Upper lobe of left lung (tissue), 6 donors: ENCODE results near the gene ANKRD13D. TPM values are rescaled to one million over a fixed set of nuclear protein-coding genes. Genes with fewer than 3 reads are reported as not detected.

Source experiments
- ATAC-seq, 2 donors: fragments of 200-7000 bp; cut with Tn5 transposase; one replicate each; pipeline ENCODE4 v1.9.1; 2022; ENCODE audit warnings: mild to moderate bottlenecking in 2 of 2, moderate library complexity in 2 of 2; ENCODE audit not compliant: low FRiP score in 2 of 2
- DNase-seq, 2 donors: peaks; one replicate each; pipeline ENCODE4 v3.0.0-alpha.2; 2019 to 2020
- H3K27ac ChIP-seq, 4 donors: fragments of 200-600 bp; sonication (generic); one replicate each; pipeline ENCODE4 v1.5.1; 2016 to 2019
- H3K27me3 ChIP-seq, 4 donors: fragments of 200-600 bp; sonication (generic); one replicate each; pipeline ENCODE4 v1.5.1; 2017 to 2019
- H3K36me3 ChIP-seq, 4 donors: fragments of 200-600 bp; sonication (generic); one replicate each; pipeline ENCODE4 v1.5.1; 2016 to 2019
- H3K4me1 ChIP-seq, 4 donors: fragments of 200-600 bp; sonication (generic); one replicate each; pipeline ENCODE4 v1.5.1; 2018 to 2019
- H3K4me3 ChIP-seq, 4 donors: fragments of 200-600 bp; sonication (generic); one replicate each; pipeline ENCODE4 v1.5.1; 2017 to 2019; ENCODE audit warnings: mild to moderate bottlenecking in 2 of 4, moderate library complexity in 1 of 4
- H3K9me3 ChIP-seq, 4 donors: fragments of 200-600 bp; sonication (generic); one replicate each; pipeline ENCODE4 v1.5.1; 2018 to 2019
- EP300 ChIP-seq, 4 donors: sonication (generic); formaldehyde crosslinking; IDR thresholded peaks; one replicate each; pipeline ENCODE4 v1.5.1; 2017; ENCODE audit warnings: antibody characterized with exemption in 4 of 4, control low read depth in 2 of 4
- POLR2A ChIP-seq, 4 donors: fragments of 450-650 bp; IDR thresholded peaks; one replicate each; pipeline ENCODE4 v1.5.1; 2016 to 2017; ENCODE audit warnings: antibody characterized with exemption in 4 of 4, mild to moderate bottlenecking in 2 of 4
- POLR2AphosphoS5 ChIP-seq, 2 donors: sonication (generic); formaldehyde crosslinking; IDR thresholded peaks; one replicate each; pipeline ENCODE4 v1.5.1; 2017; ENCODE audit warnings: antibody characterized with exemption in 2 of 2
- WGBS, 2 donors: methylation state at CpG; one replicate each; pipeline ENCODE4 v1.1.5; 2017 to 2018; 5-methylcytosine and 5-hydroxymethylcytosine counted together
- total RNA-seq, 6 donors: library from RNA; depleted of rRNA in 4 of 6; stranded (reverse); fragments of >200 nt in 4 of 6; gene quantifications; one replicate each; pipeline versions ENCODE4 v1.1.0 to v1.2.1, GENCODE V29; 2016 to 2021
- TF ChIP-seq, protein P1 (sequence below), 6 experiments: fragments of 450-650 bp in 4 of 6; fragments of 200-600 bp in 2 of 6; sonication (generic) in 2 of 6; IDR thresholded peaks; one replicate each; pipeline ENCODE4 v1.5.1; 2016 to 2019; ENCODE audit warnings: antibody characterized with exemption in 6 of 6
- donor health status: DM: no; HTN: no; CAD: no; lungs with moderate emphysema.
- donor health status: DM: no; HTN: yes; CAD: no; lungs with severe emphysema.

The ANKRD13D gene
- total RNA-seq, 6 donors from 2014 or later: 47.4 to 221 (median 78.3) TPM

DNA sequence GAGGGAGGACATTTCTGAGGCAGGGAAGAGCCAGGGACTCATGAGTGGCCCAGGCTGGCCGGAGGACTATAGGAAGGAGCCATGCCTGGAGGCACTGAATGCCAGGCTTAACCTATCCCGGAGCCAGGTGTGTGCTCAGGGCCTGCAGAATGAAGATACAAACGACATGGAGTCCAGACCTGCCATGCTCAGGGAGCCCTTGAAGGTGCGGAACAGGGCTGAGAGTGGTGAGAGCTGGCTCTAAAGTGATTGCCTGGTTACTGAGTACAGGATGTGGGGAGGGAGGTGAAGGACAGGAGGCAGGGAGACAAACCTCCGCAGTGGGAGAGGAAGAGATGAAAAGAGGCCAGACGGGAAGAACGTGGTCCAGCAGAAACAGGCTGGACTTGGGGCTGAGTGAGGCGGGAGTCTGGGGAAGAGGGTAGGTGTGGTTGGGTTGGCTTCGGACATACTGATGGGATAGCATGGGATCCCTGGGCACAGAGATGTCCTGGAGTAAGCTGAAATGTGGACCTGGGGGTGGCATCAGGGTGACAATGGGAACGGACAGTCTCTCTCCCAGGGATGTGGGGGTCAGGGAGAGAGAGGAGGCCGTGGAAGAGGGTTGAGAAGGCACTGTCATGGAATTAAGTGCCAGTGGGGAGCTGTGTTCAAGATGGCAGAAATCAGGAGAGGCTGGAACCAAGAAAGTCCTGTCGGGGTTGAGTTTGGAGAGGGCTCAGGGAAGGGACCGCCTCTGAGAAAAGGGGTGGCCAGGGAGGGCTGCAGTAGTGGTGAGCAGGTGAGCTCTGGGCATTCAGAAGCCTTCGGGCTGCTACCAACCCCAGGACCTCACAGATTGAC lies 1.5 kb upstream of the ANKRD13D start:
- Histone ChIP-seq H3K9me3 (no peaks in the 10 kb centered on the region), H3K27me3 (no peaks in the 10 kb centered on the region), H3K4me1 (peaks cover 38 to 67% (median 56%) of the 10 kb centered on the region in 4 donors), H3K36me3 (peaks cover 27 to 69% (median 56%) of the 10 kb centered on the region in 4 donors), H3K4me3 (peak overlapping the region in 3 of 4 donors; percentile 91 to 98 (median 97)), H3K27ac (peak overlapping the region; percentile 92 to 99 (median 97))
- ATAC-seq (no peak), DNase-seq (no peak)
- TF ChIP-seq, protein P1, sequence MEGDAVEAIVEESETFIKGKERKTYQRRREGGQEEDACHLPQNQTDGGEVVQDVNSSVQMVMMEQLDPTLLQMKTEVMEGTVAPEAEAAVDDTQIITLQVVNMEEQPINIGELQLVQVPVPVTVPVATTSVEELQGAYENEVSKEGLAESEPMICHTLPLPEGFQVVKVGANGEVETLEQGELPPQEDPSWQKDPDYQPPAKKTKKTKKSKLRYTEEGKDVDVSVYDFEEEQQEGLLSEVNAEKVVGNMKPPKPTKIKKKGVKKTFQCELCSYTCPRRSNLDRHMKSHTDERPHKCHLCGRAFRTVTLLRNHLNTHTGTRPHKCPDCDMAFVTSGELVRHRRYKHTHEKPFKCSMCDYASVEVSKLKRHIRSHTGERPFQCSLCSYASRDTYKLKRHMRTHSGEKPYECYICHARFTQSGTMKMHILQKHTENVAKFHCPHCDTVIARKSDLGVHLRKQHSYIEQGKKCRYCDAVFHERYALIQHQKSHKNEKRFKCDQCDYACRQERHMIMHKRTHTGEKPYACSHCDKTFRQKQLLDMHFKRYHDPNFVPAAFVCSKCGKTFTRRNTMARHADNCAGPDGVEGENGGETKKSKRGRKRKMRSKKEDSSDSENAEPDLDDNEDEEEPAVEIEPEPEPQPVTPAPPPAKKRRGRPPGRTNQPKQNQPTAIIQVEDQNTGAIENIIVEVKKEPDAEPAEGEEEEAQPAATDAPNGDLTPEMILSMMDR (IDR thresholded peaks at IDR 0.05): no peak
- TF ChIP-seq POLR2AphosphoS5 (IDR thresholded peaks at IDR 0.05): no peak
- no peak for TF ChIP-seq EP300 (IDR thresholded peaks at IDR 0.05)
- no peak for TF ChIP-seq POLR2A (IDR thresholded peaks at IDR 0.05)
- 57 to 63% methylated on average over 14 of the region's 14 CpGs for WGBS, 2 donors

- no peak for DNase-seq
- no peak for ATAC-seq
- 7 to 34% methylated on average over 3 to 4 of the region's 4 CpGs for WGBS, 2 donors
- TF ChIP-seq, protein P1 (IDR thresholded peaks at IDR 0.05): no peak
- TF ChIP-seq POLR2A (IDR thresholded peaks at IDR 0.05) (no peak), POLR2AphosphoS5 (IDR thresholded peaks at IDR 0.05) (no peak), EP300 (IDR thresholded peaks at IDR 0.05) (no peak)
- Histone ChIP-seq H3K27ac (peak overlapping the region; percentile 92 to 99 (median 97)), H3K4me1 (peaks cover 36 to 66% (median 52%) of the 10 kb centered on the region in 4 donors), H3K4me3 (peak overlapping the region in 3 of 4 donors; percentile 91 to 98 (median 97)), H3K9me3 (no peaks in the 10 kb centered on the region), H3K27me3 (no peaks in the 10 kb centered on the region), H3K36me3 (peaks cover 23 to 65% (median 51%) of the 10 kb centered on the region in 4 donors)
These were observed 978 bp upstream of the ANKRD13D start for GRCh38 chr11:67288198-67288451.

GRCh38 chr11:67288452-67289225 lies 464 bp upstream of the ANKRD13D start:
- Histone ChIP-seq H3K27ac (peak overlapping the region; percentile 92 to 99 (median 97)), H3K27me3 (no peaks in the 10 kb centered on the region), H3K36me3 (peaks cover 18 to 62% (median 46%) of the 10 kb centered on the region in 4 donors), H3K4me1 (peaks cover 39 to 68% (median 51%) of the 10 kb centered on the region in 4 donors), H3K4me3 (peak overlapping the region; percentile 91 to 100 (median 98)), H3K9me3 (no peaks in the 10 kb centered on the region)
- TF ChIP-seq POLR2AphosphoS5 (IDR thresholded peaks at IDR 0.05): peak; percentile 82 to 95
- peak in 2 of 4 donors; percentile 52 to 73 for TF ChIP-seq EP300 (IDR thresholded peaks at IDR 0.05)
- TF ChIP-seq, protein P1 (IDR thresholded peaks at IDR 0.05): peak; percentile 56 to 95 (median 79)
- peak in 3 of 4 donors; percentile 45 to 88 (median 76) for TF ChIP-seq POLR2A (IDR thresholded peaks at IDR 0.05)
- DNase-seq (peak; percentile 95 to 98), ATAC-seq (peak; percentile 88 to 93)
- WGBS, 2 donors: 0% methylated on average over 9 to 22 of the region's 87 CpGs

DNA sequence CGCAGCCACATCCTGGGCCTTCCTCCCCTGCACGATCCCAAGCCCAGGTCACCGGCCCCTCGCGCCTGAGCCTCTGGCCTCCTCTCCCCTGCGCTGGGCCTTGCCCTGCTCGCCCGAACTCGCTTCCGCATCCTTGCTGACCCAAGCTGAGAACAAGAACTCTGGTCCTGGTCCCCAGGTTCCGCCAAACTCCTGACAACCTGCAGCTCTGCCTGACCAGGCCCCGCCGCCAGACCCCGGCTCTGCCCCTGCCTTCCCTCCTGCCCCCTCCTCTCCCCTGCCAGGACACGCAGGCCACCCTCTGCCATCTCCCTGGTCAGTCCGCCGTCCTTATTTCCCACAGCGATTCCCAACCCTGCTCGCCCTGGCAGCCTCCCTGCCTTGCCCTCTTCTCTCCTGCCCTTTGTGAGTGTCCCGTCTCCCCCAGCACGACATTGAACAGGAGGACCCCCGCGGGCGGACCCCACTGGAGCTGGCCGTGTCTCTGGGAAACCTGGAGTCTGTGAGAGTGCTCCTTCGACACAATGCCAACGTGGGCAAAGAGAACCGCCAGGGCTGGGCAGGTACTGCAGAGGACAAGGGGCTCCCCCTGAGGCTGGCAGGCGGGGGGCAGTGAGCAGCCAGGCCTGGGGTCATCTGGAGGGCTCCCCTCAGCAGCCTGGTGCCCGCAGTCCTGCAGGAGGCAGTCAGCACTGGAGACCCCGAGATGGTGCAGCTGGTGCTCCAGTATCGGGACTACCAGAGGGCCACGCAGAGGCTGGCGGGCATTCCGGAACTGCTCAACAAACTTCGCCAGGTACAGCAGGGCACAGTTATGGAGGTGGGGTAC lies 762 bp downstream of the ANKRD13D start:
- 30 to 36% methylated on average over 19 to 29 of the region's 36 CpGs for WGBS, 2 donors
- H3K4me3 ChIP-seq: peak overlapping the region; percentile 59 to 98 (median 94)
- peaks cover 7 to 61% (median 35%) of the 10 kb centered on the region in 4 donors for H3K36me3 ChIP-seq
- H3K4me1 ChIP-seq: peaks cover 37 to 69% (median 50%) of the 10 kb centered on the region in 4 donors
- TF ChIP-seq POLR2A (IDR thresholded peaks at IDR 0.05): no peak
- no peak for TF ChIP-seq POLR2AphosphoS5 (IDR thresholded peaks at IDR 0.05)
- no peak for TF ChIP-seq EP300 (IDR thresholded peaks at IDR 0.05)
- TF ChIP-seq, protein P1 (IDR thresholded peaks at IDR 0.05): no peak
- peak overlapping the region; percentile 92 to 99 (median 97) for H3K27ac ChIP-seq
- ATAC-seq (no peak), DNase-seq (peak in 1 of 2 donors; percentile 80)
- no peaks in the 10 kb centered on the region for H3K9me3 ChIP-seq
- no peaks in the 10 kb centered on the region for H3K27me3 ChIP-seq
